HepG2 (cell line): ENCODE results near the gene TNFRSF13B. TPM values are rescaled to one million over a fixed set of nuclear protein-coding genes. Genes with fewer than 3 reads are reported as not detected.

Experiments
- ATAC-seq: fragments of 200-7000 bp; cut with Tn5 transposase; 3 replicates; pipeline ENCODE4 v1.9.1; 2020; ENCODE audit warnings: mild to moderate bottlenecking, moderate library complexity
- BruUV-seq: library from RNA; stranded (reverse); fragments of 400-500 nt; replicated peaks from 2 replicates; lab custom pipeline; 2021; lab: Mats Ljungman, UMichigan
- CTCF ChIA-PET: fragments of 300-600 bp; formaldehyde crosslinking; extraction: SDS; loops from one replicate; lab custom pipeline; 2021; ENCODE audit warnings: low total read pairs, inconsistent platforms, low intra/inter-chr PET ratio; lab: Yijun Ruan, JAX
- POLR2A ChIA-PET: fragments of 350-600 bp; sonication (Branson Sonifier 250); formaldehyde crosslinking; loops from one replicate; lab custom pipeline; 2020; ENCODE audit warnings: antibody characterized with exemption, inconsistent platforms; lab: Yijun Ruan, JAX
- DNase-seq: peaks from one replicate; pipeline ENCODE4 v3.0.0-alpha.2; 2015; ENCODE audit warnings: low spot score
- FAIRE-seq: peaks from 3 replicates; lab custom pipeline; 2011; peaks lifted over from hg19 to GRCh38; lab: Jason Lieb, UNC
- H2AFZ ChIP-seq: one replicate; pipeline ENCODE4 v1.6.1; 2011; ENCODE audit warnings: low read length, inconsistent platforms
- H3K27ac ChIP-seq: fragments of 300-600 bp; 3 replicates; pipeline ENCODE4 v1.8.0; 2011; ENCODE audit warnings: mixed run types, mild to moderate bottlenecking, mixed read lengths, low read length, inconsistent platforms; ENCODE audit not compliant: insufficient read depth; ENCODE audit errors: extremely low read length
- H3K27me3 ChIP-seq, 2 experiments: fragments of 200-600 bp in 1 of 2; 2 replicates in 1 of 2; 3 replicates in 1 of 2; pipeline versions ENCODE4 v1.6.0 to v1.8.0; 2011; ENCODE audit warnings: low read length in 2 of 2, mild to moderate bottlenecking in 2 of 2, moderate library complexity in 2 of 2, inconsistent platforms in 1 of 2; ENCODE audit not compliant: insufficient read depth in 2 of 2, control insufficient read depth in 1 of 2
- H3K36me3 ChIP-seq, 2 experiments: fragments of 200-600 bp in 1 of 2; replicated peaks in 1 of 2; 2 replicates in 1 of 2; 3 replicates in 1 of 2; pipeline versions ENCODE4 v1.5.1 to v1.8.0; 2011; ENCODE audit warnings: low read length in 2 of 2, inconsistent platforms in 1 of 2; ENCODE audit not compliant: insufficient read depth in 2 of 2, control insufficient read depth in 1 of 2
- H3K4me1 ChIP-seq: 2 replicates; pipeline ENCODE4 v1.5.1; 2012; ENCODE audit warnings: low read length, inconsistent platforms; ENCODE audit not compliant: insufficient read depth
- H3K4me2 ChIP-seq: 2 replicates; pipeline ENCODE4 v1.6.0; 2011; ENCODE audit warnings: low read depth, low read length, inconsistent platforms
- H3K4me3 ChIP-seq, 3 experiments: fragments of 200-600 bp in 1 of 3; sonication (generic), shearing (Covaris generic) in 1 of 3; replicated peaks in 1 of 3; 2 replicates each; pipeline ENCODE4 v1.5.1; 2011 to 2016; ENCODE audit warnings: low read length in 3 of 3, inconsistent platforms in 2 of 3, low read depth in 2 of 3, mild to moderate bottlenecking in 2 of 3, control low read depth in 1 of 3, mixed read lengths in 1 of 3; ENCODE audit not compliant: insufficient read depth in 1 of 3
- H3K79me2 ChIP-seq: one replicate; pipeline ENCODE4 v1.6.1; 2011; ENCODE audit warnings: low read length, inconsistent platforms; ENCODE audit not compliant: insufficient read depth
- H3K9ac ChIP-seq: 2 replicates; pipeline ENCODE4 v1.6.0; 2011; ENCODE audit warnings: mild to moderate bottlenecking, low read depth, low read length, inconsistent platforms; ENCODE audit not compliant: insufficient read depth
- H3K9me3 ChIP-seq: 2 replicates; pipeline ENCODE4 v1.5.1; 2012; ENCODE audit warnings: mild to moderate bottlenecking, low read length
- H4K20me1 ChIP-seq: 2 replicates; pipeline ENCODE4 v1.6.0; 2011; ENCODE audit warnings: inconsistent platforms, mild to moderate bottlenecking, low read length, moderate library complexity; ENCODE audit not compliant: insufficient read depth
- ADNP ChIP-seq: sonication (generic); formaldehyde crosslinking; IDR thresholded peaks from 2 replicates; pipeline ENCODE4 v1.4.0; 2020; ENCODE audit warnings: missing genetic modification reagents
- AHDC1 ChIP-seq: sonication (generic); formaldehyde crosslinking; IDR thresholded peaks from 2 replicates; pipeline ENCODE4 v1.5.1; 2020; ENCODE audit warnings: mild to moderate bottlenecking, missing genetic modification reagents, borderline replicate concordance
- ARNTL ChIP-seq: sonication (generic); formaldehyde crosslinking; IDR thresholded peaks from 2 replicates; pipeline ENCODE4 v1.4.0; 2020; ENCODE audit warnings: mild to moderate bottlenecking, missing genetic modification reagents
- EP300 ChIP-seq, 3 experiments: sonication (generic) in 1 of 3; formaldehyde crosslinking in 1 of 3; IDR thresholded peaks; 2 replicates each; pipeline versions ENCODE4 v1.5.1 to v1.6.1; 2011 to 2020; ENCODE audit warnings: low read depth in 2 of 3, low read length in 2 of 3, borderline replicate concordance in 1 of 3, improper control_type of control experiment in 1 of 3, mild to moderate bottlenecking in 1 of 3, missing genetic modification reagents in 1 of 3, moderate library complexity in 1 of 3
- GATAD2A ChIP-seq: IDR thresholded peaks from 2 replicates; pipeline ENCODE4 v1.6.1; 2016
- JUNB ChIP-seq: sonication (generic); formaldehyde crosslinking; IDR thresholded peaks from 2 replicates; pipeline ENCODE4 v1.8.0; 2022; ENCODE audit warnings: missing genetic modification reagents, mild to moderate bottlenecking, borderline replicate concordance
- NBN ChIP-seq: fragments of 450-650 bp; conservative IDR thresholded peaks from 2 replicates; pipeline ENCODE4 v1.6.1; 2017
- REPIN1 ChIP-seq: sonication (generic); formaldehyde crosslinking; IDR thresholded peaks from 2 replicates; pipeline ENCODE4 v1.8.0; 2022; ENCODE audit warnings: missing genetic modification reagents, low read depth, mild to moderate bottlenecking, borderline replicate concordance
- ZNF605 ChIP-seq: sonication (generic); formaldehyde crosslinking; IDR thresholded peaks from 2 replicates; pipeline ENCODE4 v1.8.0; 2022; ENCODE audit warnings: mild to moderate bottlenecking, missing genetic modification reagents
- ZNF850 ChIP-seq: sonication (generic); formaldehyde crosslinking; conservative IDR thresholded peaks from 2 replicates; pipeline ENCODE4 v1.9.0; 2021; ENCODE audit warnings: mild to moderate bottlenecking, missing genetic modification reagents
- WGBS: methylation state at CpG from one replicate; pipeline ENCODE4 v1.1.6; 2017; ENCODE audit warnings: low lambda C conversion rate; 5-methylcytosine and 5-hydroxymethylcytosine counted together
- in situ Hi-C: cut with HindIII; loops from 2 replicates; pipeline ENCODE4 v1.10.0; 2017; ENCODE audit warnings: low pct_unique_long_range_greater_than_20kb; ENCODE audit not compliant: extremely low pct_ligation_motif_present
- intact Hi-C: fragments of 100-400 bp; cut with micrococcal nuclease; formaldehyde crosslinking; loops from one replicate; pipeline ENCODE4 v1.10.0; 2022; ENCODE audit not compliant: unreplicated experiment
- polyA plus RNA-seq, 8 experiments: library from polyadenylated mRNA; depleted of rRNA in 3 of 8; stranded (reverse) in 7 of 8; unstranded in 1 of 8; fragments of >200 nt; fragmentation: Illumina TruSeq in 4 of 8; extraction: Trizol in 4 of 8; gene quantifications; 2 replicates each; pipeline versions ENCODE4 v1.2.1 to v1.2.3, GENCODE V29; 2011 to 2016; ENCODE audit warnings: low read depth in 4 of 8, missing spikeins in 1 of 8, mixed read lengths in 1 of 8; ENCODE audit not compliant: insufficient read depth in 1 of 8
- total RNA-seq, 5 experiments: library from RNA; depleted of rRNA; stranded (reverse); fragments of >200 nt; fragmentation: Illumina TruSeq; extraction: Trizol; gene quantifications; 2 replicates each; pipeline ENCODE4 v1.2.3, GENCODE V29; 2016; ENCODE audit warnings: low read depth in 1 of 5

The TNFRSF13B gene
- total and polyA plus RNA-seq, 2 of the 13 experiments (the other 11 are each of a cell fraction or from before 2014, with no cell fraction given), result not detected

DNA sequence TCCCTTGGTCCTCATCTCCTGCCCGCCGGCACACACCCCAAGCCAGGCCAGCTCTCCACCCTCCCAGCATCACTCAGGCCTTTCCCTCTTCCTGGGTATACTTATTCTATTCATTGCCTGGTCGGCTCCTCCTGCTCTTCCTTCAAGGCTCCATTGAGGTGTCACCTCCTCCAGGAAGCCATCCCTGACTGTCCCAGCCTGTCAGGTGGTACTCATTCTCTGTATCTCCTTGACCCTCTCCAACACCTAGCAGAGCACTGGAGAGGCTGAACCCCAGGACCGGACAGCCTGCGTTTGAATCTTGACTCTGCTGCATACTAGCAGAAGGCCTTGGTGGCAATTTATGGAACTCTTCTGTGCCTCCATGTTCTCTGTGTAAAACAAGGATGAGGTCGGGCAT lies 428 bp upstream of the TNFRSF13B start:
- Histone ChIP-seq H3K4me1 (no peaks in the 10 kb centered on the region), H3K4me2 (no peak overlapping the region), H3K27me3 (peaks cover 5 to 44% of the 10 kb centered on the region in 2 experiments; a peak in 4 of 5 replicates), H3K27ac (no peak overlapping the region), H3K9me3 (no peaks in the 10 kb centered on the region), H4K20me1 (no peaks in the 10 kb centered on the region), H3K79me2 (no peaks in the 10 kb centered on the region), H3K4me3 (no peak overlapping the region), H3K9ac (no peak overlapping the region), H3K36me3 (no peaks in the 10 kb centered on the region), H2AFZ (no peak overlapping the region)
- no TSS peak for BruUV-seq
- POLR2A ChIA-PET, result no interaction called here
- intact Hi-C loops, result no loop called here
- FAIRE-seq (no peak), ATAC-seq (no peak), DNase-seq (no peak)
- in situ Hi-C loops, result no loop called here
- WGBS, result 51% methylated on average over 6 of the region's 6 CpGs
- TF ChIP-seq ZNF605 (CRISPR knock-in tag) (no peak), EP300 (IDR thresholded peaks at IDR 0.05; ENCODE audit: low read depth in 2 of 2, low read length in 2 of 2) (no peak), EP300 (CRISPR knock-in tag; IDR thresholded peaks at IDR 0.05; ENCODE audit: borderline replicate concordance) (no peak), NBN (no peak), AHDC1 (CRISPR knock-in tag) (no peak), ZNF850 (CRISPR knock-in tag) (no peak), GATAD2A (CRISPR knock-in tag) (no peak), ADNP (CRISPR knock-in tag) (no peak), JUNB (no peak), ARNTL (CRISPR knock-in tag) (no peak), REPIN1 (no peak)
- CTCF ChIA-PET, result no interaction called here
